H9 (cell line): ENCODE data around the gene ZNF667. TPM values are rescaled to one million over a fixed set of nuclear protein-coding genes. Genes with fewer than 3 reads are reported as not detected.

Source experiments
- DNase-seq: peaks from one replicate; pipeline ENCODE4 v3.0.0-alpha.2; 2017
- H2AFZ ChIP-seq: one replicate; pipeline ENCODE4 v1.6.1; 2013; ENCODE audit warnings: mild to moderate bottlenecking, low read length, control low read depth, moderate library complexity
- H2AK5ac ChIP-seq: 2 replicates; pipeline ENCODE4 v1.6.1; 2013; ENCODE audit warnings: low read length, control low read depth, mixed read lengths; ENCODE audit not compliant: insufficient read length
- H2BK120ac ChIP-seq: one replicate; pipeline ENCODE4 v1.6.1; 2013; ENCODE audit warnings: low read depth, mild to moderate bottlenecking, low read length, control low read depth, inconsistent platforms; ENCODE audit not compliant: poor library complexity, severe bottlenecking
- H2BK12ac ChIP-seq: 2 replicates; pipeline ENCODE4 v1.6.1; 2013; ENCODE audit warnings: low read length, control low read depth, mixed read lengths, low read depth; ENCODE audit not compliant: insufficient read length
- H2BK15ac ChIP-seq: 2 replicates; pipeline ENCODE4 v1.6.1; 2013; ENCODE audit warnings: low read depth, low read length, control low read depth
- H2BK20ac ChIP-seq: one replicate; pipeline ENCODE4 v1.6.1; 2013; ENCODE audit warnings: low read depth, mild to moderate bottlenecking, low read length, control low read depth, inconsistent platforms; ENCODE audit not compliant: poor library complexity, severe bottlenecking
- H2BK5ac ChIP-seq: 2 replicates; pipeline ENCODE4 v1.6.1; 2013; ENCODE audit warnings: low read length, control low read depth, mixed read lengths; ENCODE audit not compliant: insufficient read length
- H3K14ac ChIP-seq: 2 replicates; pipeline ENCODE4 v1.6.1; 2013; ENCODE audit warnings: low read length, control low read depth; ENCODE audit not compliant: insufficient read depth
- H3K18ac ChIP-seq: 2 replicates; pipeline ENCODE4 v1.6.1; 2013; ENCODE audit warnings: low read depth, mild to moderate bottlenecking, mixed read lengths, low read length, control low read depth; ENCODE audit not compliant: insufficient read length
- H3K23ac ChIP-seq: 2 replicates; pipeline ENCODE4 v1.6.1; 2013; ENCODE audit warnings: low read length, control low read depth, mixed read lengths, low read depth; ENCODE audit not compliant: insufficient read length
- H3K23me2 ChIP-seq: 2 replicates; pipeline ENCODE4 v1.6.1; 2013; ENCODE audit warnings: low read depth, mild to moderate bottlenecking, mixed read lengths, low read length, control low read depth; ENCODE audit not compliant: insufficient read length, poor library complexity, severe bottlenecking
- H3K27ac ChIP-seq: 2 replicates; pipeline ENCODE4 v1.5.1; 2013; ENCODE audit warnings: low read length, control low read depth, mixed read lengths, low read depth; ENCODE audit not compliant: insufficient read length
- H3K27me3 ChIP-seq: 2 replicates; pipeline ENCODE4 v1.6.1; 2013; ENCODE audit warnings: low read length, control low read depth, inconsistent platforms; ENCODE audit not compliant: insufficient read depth
- H3K4ac ChIP-seq: 2 replicates; pipeline ENCODE4 v1.6.1; 2013; ENCODE audit warnings: low read depth, mild to moderate bottlenecking, control low read depth, inconsistent platforms, low read length, moderate library complexity
- H3K4me1 ChIP-seq: 2 replicates; pipeline ENCODE4 v1.6.1; 2013; ENCODE audit warnings: low read length, control low read depth, inconsistent platforms; ENCODE audit not compliant: insufficient read depth
- H3K4me2 ChIP-seq: 2 replicates; pipeline ENCODE4 v1.6.1; 2013; ENCODE audit warnings: low read length, control low read depth, mixed read lengths; ENCODE audit not compliant: insufficient read length, insufficient read depth
- H3K56ac ChIP-seq: 2 replicates; pipeline ENCODE4 v1.6.1; 2013; ENCODE audit warnings: low read depth, mild to moderate bottlenecking, mixed read lengths, low read length, control low read depth; ENCODE audit not compliant: insufficient read length
- H3K79me1 ChIP-seq: 2 replicates; pipeline ENCODE4 v1.6.1; 2013; ENCODE audit warnings: low read depth, mild to moderate bottlenecking, moderate library complexity, low read length, control low read depth, inconsistent platforms; ENCODE audit not compliant: insufficient read depth, poor library complexity, severe bottlenecking
- H3K79me2 ChIP-seq: 2 replicates; pipeline ENCODE4 v1.6.1; 2013; ENCODE audit warnings: low read length, control low read depth, inconsistent platforms; ENCODE audit not compliant: insufficient read depth
- H3K9ac ChIP-seq: 2 replicates; pipeline ENCODE4 v1.6.1; 2013; ENCODE audit warnings: low read length, control low read depth, mixed read lengths; ENCODE audit not compliant: insufficient read length; ENCODE audit errors: extremely low read depth
- H3K9me3 ChIP-seq: one replicate; pipeline ENCODE4 v1.6.1; 2013; ENCODE audit warnings: low read depth, low read length, inconsistent platforms; ENCODE audit not compliant: control insufficient read depth
- H3T11ph ChIP-seq: one replicate; pipeline ENCODE4 v1.6.1; 2013; ENCODE audit warnings: mild to moderate bottlenecking, low read length, control low read depth, inconsistent platforms
- H4K20me1 ChIP-seq: one replicate; pipeline ENCODE4 v1.6.1; 2013; ENCODE audit not compliant: control insufficient read depth, insufficient read length, insufficient read depth
- H4K5ac ChIP-seq: 2 replicates; pipeline ENCODE4 v1.6.1; 2013; ENCODE audit warnings: low read depth, mild to moderate bottlenecking, mixed read lengths, low read length, control low read depth; ENCODE audit not compliant: insufficient read length
- H4K8ac ChIP-seq: replicated peaks from 2 replicates; pipeline ENCODE4 v1.6.1; 2013; ENCODE audit warnings: low read length, control low read depth, mixed read lengths, low read depth; ENCODE audit not compliant: insufficient read length
- H4K91ac ChIP-seq: 2 replicates; pipeline ENCODE4 v1.6.1; 2013; ENCODE audit warnings: low read depth, mild to moderate bottlenecking, moderate library complexity, mixed read lengths, low read length, control low read depth; ENCODE audit not compliant: insufficient read length
- H3K27ac Mint-ChIP-seq, 3 experiments: 2 replicates in 2 of 3; 3 replicates in 1 of 3; pipeline ENCODE4 v1.8.0; 2020 to 2021; ENCODE audit warnings: mixed read lengths in 3 of 3, mild to moderate bottlenecking in 1 of 3, moderate library complexity in 1 of 3
- H3K27me3 Mint-ChIP-seq: 2 replicates; pipeline ENCODE4 v1.8.0; 2021; ENCODE audit warnings: low read depth, mild to moderate bottlenecking, moderate library complexity, mixed read lengths
- H3K36me3 Mint-ChIP-seq, 3 experiments: 2 replicates in 2 of 3; 3 replicates in 1 of 3; pipeline ENCODE4 v1.8.0; 2020 to 2021; ENCODE audit warnings: low read depth in 3 of 3, mixed read lengths in 3 of 3; ENCODE audit not compliant: insufficient read depth in 1 of 3
- H3K4me1 Mint-ChIP-seq, 2 experiments: 2 replicates each; pipeline ENCODE4 v1.8.0; 2020; ENCODE audit warnings: mixed read lengths in 2 of 2
- H3K4me3 Mint-ChIP-seq, 2 experiments: 2 replicates in 1 of 2; 3 replicates in 1 of 2; pipeline ENCODE4 v1.8.0; 2020 to 2021; ENCODE audit warnings: mild to moderate bottlenecking in 2 of 2, mixed read lengths in 2 of 2, moderate library complexity in 1 of 2
- H3K9me3 Mint-ChIP-seq, 2 experiments: 2 replicates in 1 of 2; 3 replicates in 1 of 2; pipeline ENCODE4 v1.8.0; 2020; ENCODE audit warnings: mild to moderate bottlenecking in 2 of 2, mixed read lengths in 2 of 2, moderate library complexity in 1 of 2
- CTCF ChIP-seq: fragments of 200-600 bp; sonication (generic); conservative IDR thresholded peaks from 3 replicates; pipeline ENCODE4 v1.8.0; 2021; ENCODE audit warnings: antibody characterized with exemption, mild to moderate bottlenecking
- WGBS: extraction: QIAGEN DNeasy Blood & Tissue Kit; methylation state at CpG from one replicate; pipeline ENCODE4 v1.1.7; 2013; ENCODE audit warnings: missing lambda C conversion rate, low lambda C conversion rate, mixed read lengths; ENCODE audit not compliant: insufficient read length; ENCODE audit errors: extremely low coverage; 5-methylcytosine and 5-hydroxymethylcytosine counted together
- total RNA-seq: library from RNA; stranded (reverse); gene quantifications from 2 replicates; pipeline ENCODE4 v1.2.1, GENCODE V29; 2021

ZNF667 gene
- total RNA-seq, 1 experiment from 2014 or later: not detected

DNA sequence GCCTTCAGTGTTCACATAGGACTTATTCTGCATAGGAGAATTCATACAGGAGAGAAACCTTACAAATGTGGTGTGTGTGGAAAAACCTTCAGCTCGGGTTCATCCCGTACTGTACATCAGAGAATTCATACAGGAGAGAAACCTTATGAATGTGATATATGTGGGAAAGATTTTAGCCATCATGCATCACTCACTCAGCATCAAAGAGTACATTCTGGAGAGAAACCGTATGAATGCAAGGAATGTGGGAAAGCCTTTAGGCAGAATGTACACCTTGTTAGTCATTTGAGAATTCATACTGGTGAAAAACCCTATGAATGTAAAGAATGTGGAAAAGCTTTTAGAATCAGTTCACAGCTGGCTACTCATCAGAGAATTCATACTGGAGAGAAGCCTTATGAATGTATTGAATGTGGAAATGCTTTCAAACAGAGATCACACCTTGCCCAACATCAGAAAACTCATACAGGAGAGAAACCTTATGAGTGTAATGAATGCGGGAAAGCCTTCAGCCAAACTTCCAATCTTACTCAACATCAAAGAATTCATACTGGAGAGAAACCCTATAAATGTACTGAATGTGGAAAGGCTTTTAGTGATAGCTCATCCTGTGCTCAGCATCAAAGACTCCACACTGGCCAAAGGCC, 48.2 kb upstream of the ZNF667 start:
- no peaks in the 10 kb centered on the region for H3K79me2 ChIP-seq
- no peak overlapping the region for H3K4ac ChIP-seq
- H3K4me3 Mint-ChIP-seq: no peak overlapping the region
- H3K79me1 ChIP-seq: no peaks in the 10 kb centered on the region
- no peaks in the 10 kb centered on the region for H3K23me2 ChIP-seq
- H2BK5ac ChIP-seq: no peak overlapping the region
- TF ChIP-seq CTCF: no peak
- no peaks in the 10 kb centered on the region for H3K4me1 ChIP-seq
- no peak overlapping the region for H3K4me2 ChIP-seq
- no peak overlapping the region for H3K18ac ChIP-seq
- no peaks in the 10 kb centered on the region for H3K27me3 ChIP-seq
- no peak overlapping the region for H4K91ac ChIP-seq
- no peak overlapping the region for H3T11ph ChIP-seq
- no peak overlapping the region for H3K56ac ChIP-seq
- H3K27ac Mint-ChIP-seq: no peak overlapping the region
- no peak overlapping the region for H3K27ac ChIP-seq
- H3K4me1 Mint-ChIP-seq: no peaks in the 10 kb centered on the region
- no peak for DNase-seq
- peaks cover 98 to 100% of the 10 kb centered on the region in 2 experiments for H3K9me3 Mint-ChIP-seq
- no peak overlapping the region for H4K5ac ChIP-seq
- H3K36me3 Mint-ChIP-seq: peaks cover 3 to 34% (median 12%) of the 10 kb centered on the region in 3 experiments; a peak in 6 of 7 replicates
- no peak overlapping the region for H2BK120ac ChIP-seq
- WGBS: no CpG with 5 or more reads among the region's 4 CpGs
- H3K9me3 ChIP-seq: peaks cover 84% of the 10 kb centered on the region
- no peak overlapping the region for H2BK15ac ChIP-seq
- no peak overlapping the region for H2BK12ac ChIP-seq
- no peak overlapping the region for H3K23ac ChIP-seq
- H3K9ac ChIP-seq: no peak overlapping the region
- no peak overlapping the region for H2AFZ ChIP-seq
- H3K27me3 Mint-ChIP-seq: no peaks in the 10 kb centered on the region; the same call in 1 of the 2 replicates
- H4K20me1 ChIP-seq: no peaks in the 10 kb centered on the region
- H4K8ac ChIP-seq: no peak overlapping the region
- H2BK20ac ChIP-seq: no peak overlapping the region
- no peak overlapping the region for H2AK5ac ChIP-seq
- no peak overlapping the region for H3K14ac ChIP-seq
